GM18861 (cell line): Measurements from ENCODE around the gene CPED1.
"Not testable (repeated sequence)": the region's sequence is repeated elsewhere in the genome, so short reads cannot be mapped to it uniquely, and the experiment has no call there.

Experiments
- ATAC-seq: cut with Tn5 transposase; IDR thresholded peaks from one replicate; pipeline ENCODE4 v1.9.1; 2021; ENCODE audit not compliant: unreplicated experiment

The CPED1 gene

GRCh38 chr7:121038717-121039509, 50.4 kb downstream of the CPED1 start:
- no peak for ATAC-seq

- ATAC-seq = no peak
Measured at GRCh38 chr7:121039510-121039822, 51.0 kb downstream of the CPED1 start.

DNA sequence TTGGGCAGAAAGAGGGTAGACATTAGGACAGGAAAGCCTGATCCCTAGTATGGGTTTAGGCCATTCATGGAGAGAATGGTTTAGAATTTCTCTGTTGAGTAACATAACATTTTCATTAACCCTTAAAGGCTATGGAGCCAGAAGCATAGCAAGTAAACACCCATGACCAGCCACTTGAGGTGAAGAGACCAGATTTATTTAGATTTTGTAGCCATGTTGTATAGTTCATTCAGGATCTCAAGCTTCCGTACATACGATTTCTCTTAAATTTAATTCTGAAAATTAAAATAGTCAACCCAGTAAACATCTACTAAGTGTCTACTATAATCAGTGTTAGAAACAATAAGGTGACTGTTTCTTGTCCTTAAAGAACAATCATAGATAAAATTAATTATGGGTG, 51.5 kb downstream of the CPED1 start:
- ATAC-seq = no peak

DNA sequence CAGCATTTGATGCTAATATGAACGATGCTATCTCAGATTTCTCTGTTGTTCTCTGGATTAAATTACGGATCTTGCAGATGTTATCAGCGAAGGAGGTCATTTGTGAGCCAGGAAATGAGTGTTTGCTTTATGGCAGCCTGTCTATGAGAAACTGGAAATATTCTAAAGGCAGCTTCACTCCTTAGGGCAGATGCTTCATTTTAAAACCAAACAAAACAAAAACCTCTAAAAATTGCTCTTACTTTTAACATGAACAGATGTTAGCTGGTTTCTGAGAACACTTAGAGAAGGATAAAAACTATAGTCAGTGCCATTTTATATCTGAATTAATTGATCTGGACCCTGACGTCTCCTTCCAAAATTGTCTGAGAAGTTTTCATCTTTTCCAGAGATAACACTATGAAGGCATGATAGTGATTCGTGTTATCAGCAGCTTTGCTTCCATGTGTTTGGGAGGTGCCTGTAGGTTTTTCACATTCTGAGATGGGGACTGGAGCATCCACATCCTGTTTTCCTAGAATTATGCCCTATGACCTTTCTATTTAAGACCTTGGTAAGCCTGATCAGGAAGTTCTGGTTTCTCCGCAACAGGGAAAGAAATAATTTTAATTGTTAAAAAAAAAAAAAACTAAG, 53.1 kb downstream of the CPED1 start:
- ATAC-seq = no peak

DNA sequence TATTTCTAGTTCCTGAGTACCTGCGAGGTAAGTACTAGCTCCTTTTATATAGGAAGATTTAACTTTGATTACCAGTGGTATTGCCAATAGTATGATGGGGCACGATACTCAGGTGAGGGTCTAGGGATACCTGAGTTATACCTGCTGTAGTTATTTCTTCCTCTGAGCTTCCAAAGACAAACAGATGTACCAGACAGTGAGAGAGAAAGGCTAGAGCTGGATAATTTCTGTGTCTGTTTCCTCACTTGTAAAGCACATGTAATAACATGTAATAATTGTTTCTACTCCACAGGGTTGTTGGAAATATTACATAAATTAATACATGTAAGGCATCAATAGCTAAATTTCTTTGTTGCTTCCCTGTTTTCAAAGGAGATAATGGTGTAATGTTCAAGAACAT, 53.7 kb downstream of the CPED1 start:
- no peak for ATAC-seq

DNA sequence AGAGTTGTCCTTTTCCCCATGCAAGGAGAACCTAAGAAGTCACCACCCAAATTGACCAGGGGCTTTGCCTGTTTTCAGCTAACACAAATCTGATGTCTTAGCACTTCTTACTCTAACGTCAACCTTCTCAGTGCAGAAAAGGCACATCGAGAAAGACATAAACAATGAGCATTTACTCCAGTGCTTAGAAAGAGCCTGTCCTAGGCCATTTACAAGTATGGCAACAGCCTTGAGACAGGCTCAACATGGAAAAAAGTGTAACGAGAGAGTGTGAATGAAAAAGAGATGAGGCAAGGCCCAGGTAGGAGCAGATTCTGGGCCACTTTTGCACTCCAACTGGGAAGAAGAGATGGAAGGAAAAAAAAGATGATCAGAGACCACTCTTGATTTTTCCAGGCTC, 54.4 kb downstream of the CPED1 start:
- no peak for ATAC-seq

- no peak for ATAC-seq
Measured at GRCh38 chr7:121043314-121044234, 55.1 kb downstream of the CPED1 start.

- no peak for ATAC-seq
Measured at GRCh38 chr7:121045090-121045489, 56.6 kb downstream of the CPED1 start.

DNA sequence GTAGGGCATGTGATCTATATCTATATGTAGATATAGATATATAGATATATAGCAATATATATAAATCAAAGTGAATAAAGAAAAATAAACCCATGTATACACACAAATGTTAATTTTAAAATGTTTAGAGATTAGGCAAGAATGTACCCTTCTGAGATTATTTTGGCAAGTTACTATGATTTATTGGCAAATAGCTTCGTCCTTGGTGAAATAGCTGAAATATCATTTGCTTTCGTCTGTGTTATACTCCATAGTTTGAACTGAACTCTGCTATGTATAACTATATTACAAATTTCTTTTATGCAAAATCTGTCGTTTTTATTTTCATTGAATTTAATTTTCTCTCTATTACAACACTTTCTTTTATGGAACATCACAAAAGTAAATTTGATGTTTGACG, 57.5 kb downstream of the CPED1 start:
- no peak for ATAC-seq

DNA sequence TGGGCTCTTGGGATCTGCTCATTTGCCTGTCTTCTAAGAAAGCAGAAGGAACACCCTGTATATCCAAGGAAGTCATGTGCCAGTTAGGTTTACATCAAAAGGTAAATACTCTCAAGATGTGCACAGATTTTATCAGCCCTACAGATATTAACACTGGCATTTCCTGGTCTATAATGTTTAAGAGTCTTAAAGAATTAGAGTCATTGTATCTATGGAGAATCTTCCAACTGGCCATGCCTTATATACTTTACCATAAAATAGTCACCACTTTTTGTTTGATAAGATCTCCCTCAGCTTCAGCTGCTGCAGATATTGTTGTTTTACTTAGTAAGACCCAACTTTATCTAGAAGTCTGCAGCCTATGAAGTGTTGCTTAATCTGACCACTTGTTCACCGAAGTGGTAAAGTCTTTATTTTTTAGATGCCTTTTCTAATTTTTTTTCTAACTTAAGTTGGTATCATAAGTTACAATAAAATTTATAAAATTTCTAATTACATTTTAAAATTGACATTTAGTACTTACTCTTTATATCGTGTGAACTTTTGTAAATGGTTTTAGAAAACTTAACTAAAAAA, 58.5 kb downstream of the CPED1 start:
- no peak for ATAC-seq

DNA sequence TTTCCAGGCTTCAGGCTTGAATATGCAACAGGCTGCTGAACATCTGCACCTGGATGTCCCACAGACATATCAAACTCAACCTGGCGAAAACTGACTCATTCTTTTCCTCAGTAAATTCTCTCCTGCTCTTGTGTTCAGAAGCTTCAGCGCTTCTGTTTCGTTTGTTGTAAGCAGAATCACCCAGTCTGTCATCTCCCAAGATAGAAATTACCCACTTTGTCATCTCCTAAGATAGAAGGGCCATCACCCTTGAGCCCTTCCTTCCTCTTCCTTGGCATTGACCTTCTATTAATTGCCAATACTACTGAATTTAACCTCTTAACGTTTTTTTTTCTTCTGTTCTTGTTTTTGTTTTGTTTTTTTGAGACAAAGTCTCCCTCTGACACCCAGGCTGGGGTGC, 59.7 kb downstream of the CPED1 start:
- no peak for ATAC-seq

GRCh38 chr7:121049028-121049791, 60.7 kb downstream of the CPED1 start:
- ATAC-seq = no peak

- no peak for ATAC-seq
Measured at GRCh38 chr7:121049897-121050296, 61.4 kb downstream of the CPED1 start.

DNA sequence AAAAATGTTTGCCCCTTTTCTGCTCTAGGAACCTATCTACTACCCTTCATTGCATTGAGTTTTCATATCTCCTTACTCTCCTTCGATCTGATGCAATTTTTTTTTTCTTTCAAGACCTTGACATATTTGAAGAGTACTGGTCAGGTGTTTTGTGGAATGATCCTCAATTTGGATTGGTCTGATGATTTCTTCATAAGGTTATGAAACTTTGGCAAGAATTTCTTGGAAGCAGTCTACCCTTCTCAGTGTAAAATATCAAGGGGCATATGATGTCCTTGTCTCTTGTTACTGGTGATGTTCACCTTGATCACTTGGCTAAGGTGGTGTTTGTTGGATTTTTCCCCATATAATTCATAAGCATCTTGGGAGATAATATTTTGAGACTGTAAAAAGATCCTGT, 64.7 kb downstream of the CPED1 start:
- no peak for ATAC-seq

DNA sequence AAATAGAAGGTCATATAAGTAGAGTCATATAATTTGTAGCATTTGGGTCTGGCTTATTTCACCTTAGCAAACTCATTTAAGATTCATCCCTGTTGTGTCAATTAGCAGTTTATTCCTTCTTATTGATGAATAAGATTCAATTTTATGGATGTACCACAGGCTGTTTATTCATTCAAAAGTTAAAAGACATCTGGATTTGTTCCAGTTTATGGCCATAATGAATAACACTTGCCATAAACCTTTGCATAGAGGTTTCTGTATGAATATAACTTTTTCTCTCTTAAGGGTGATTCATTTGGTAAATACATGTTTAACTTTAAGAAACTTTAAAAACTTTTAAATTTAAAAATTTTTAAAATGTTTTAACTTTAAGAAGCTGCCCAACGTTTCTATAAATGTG, 66.4 kb downstream of the CPED1 start:
- ATAC-seq = peak; percentile 71

DNA sequence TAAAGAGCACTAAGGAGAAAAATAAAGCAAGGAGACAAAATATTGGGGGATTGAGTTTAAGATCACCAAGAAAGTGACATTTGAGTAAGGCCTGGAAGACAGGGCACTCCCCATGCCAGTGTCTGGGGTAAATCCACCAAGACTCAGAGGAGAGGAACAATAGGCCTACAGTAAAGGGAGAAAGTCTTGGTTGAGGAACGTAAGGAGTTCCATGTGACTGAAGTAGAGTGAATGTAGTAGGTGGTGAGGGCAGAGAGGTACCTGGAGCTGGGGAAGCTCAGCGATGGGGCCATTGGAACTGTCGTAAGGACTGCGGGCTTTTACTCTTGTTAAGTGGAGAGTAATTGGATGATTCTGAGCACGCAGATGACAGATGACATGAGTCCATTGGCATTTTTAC, 69.4 kb downstream of the CPED1 start:
- ATAC-seq = no peak

GRCh38 chr7:121058975-121059374, 70.5 kb downstream of the CPED1 start:
- ATAC-seq = no peak

- ATAC-seq = not testable (repeated sequence)
Measured at GRCh38 chr7:121059979-121060509, 71.5 kb downstream of the CPED1 start.

GRCh38 chr7:121061677-121062582, 73.4 kb downstream of the CPED1 start:
- ATAC-seq = no peak
